Right kidney (tissue), 9 donors: ENCODE measurements around the gene ACER3.
"Not testable (repeated sequence)": the region's sequence is repeated elsewhere in the genome, so short reads cannot be mapped to it uniquely, and the experiment has no call there.

Source experiments
- DNase-seq: peaks from one replicate; pipeline ENCODE4 v3.0.0-alpha.2; 2016
- long read RNA-seq, 8 donors: transcript quantifications; one replicate each; lab custom pipeline, GENCODE V29; 2026

ACER3 gene
- long read RNA-seq, donor 1, full-length matches to known transcripts: 2 of 2 reads
- long read RNA-seq, donor 1, partial matches to known transcripts: 0 of 2 reads
- long read RNA-seq, donor 1, other reads (novel, unspliced or antisense): 0 of 2 reads
- long read RNA-seq, donor 2, full-length matches to known transcripts: 3 of 3 reads
- long read RNA-seq, donor 2, partial matches to known transcripts: 0 of 3 reads
- long read RNA-seq, donor 2, other reads (novel, unspliced or antisense): 0 of 3 reads
- long read RNA-seq, donor 3, full-length matches to known transcripts: 3 of 3 reads
- long read RNA-seq, donor 3, partial matches to known transcripts: 0 of 3 reads
- long read RNA-seq, donor 3, other reads (novel, unspliced or antisense): 0 of 3 reads
- long read RNA-seq, donor 4, full-length matches to known transcripts: 4 of 10 reads
- long read RNA-seq, donor 4, partial matches to known transcripts: 6 of 10 reads
- long read RNA-seq, donor 4, other reads (novel, unspliced or antisense): 0 of 10 reads
- long read RNA-seq, donor 5, full-length matches to known transcripts: 4 of 4 reads
- long read RNA-seq, donor 5, partial matches to known transcripts: 0 of 4 reads
- long read RNA-seq, donor 5, other reads (novel, unspliced or antisense): 0 of 4 reads
- long read RNA-seq, donor 6, full-length matches to known transcripts: 3 of 9 reads
- long read RNA-seq, donor 6, partial matches to known transcripts: 6 of 9 reads
- long read RNA-seq, donor 6, other reads (novel, unspliced or antisense): 0 of 9 reads
- long read RNA-seq, donor 7, full-length matches to known transcripts: 5 of 5 reads
- long read RNA-seq, donor 7, partial matches to known transcripts: 0 of 5 reads
- long read RNA-seq, donor 7, other reads (novel, unspliced or antisense): 0 of 5 reads
- long read RNA-seq, donor 8, full-length matches to known transcripts: 1 of 1 reads
- long read RNA-seq, donor 8, partial matches to known transcripts: 0 of 1 reads
- long read RNA-seq, donor 8, other reads (novel, unspliced or antisense): 0 of 1 reads

GRCh38 chr11:76860539-76861475 lies at the start of gene ACER3:
Gene ACER3, plus strand, starts transcription at chr11:76860918. Its CDS starts 59 bp downstream, at chr11:76860977.
- DNase-seq: peak; percentile 95

DNA sequence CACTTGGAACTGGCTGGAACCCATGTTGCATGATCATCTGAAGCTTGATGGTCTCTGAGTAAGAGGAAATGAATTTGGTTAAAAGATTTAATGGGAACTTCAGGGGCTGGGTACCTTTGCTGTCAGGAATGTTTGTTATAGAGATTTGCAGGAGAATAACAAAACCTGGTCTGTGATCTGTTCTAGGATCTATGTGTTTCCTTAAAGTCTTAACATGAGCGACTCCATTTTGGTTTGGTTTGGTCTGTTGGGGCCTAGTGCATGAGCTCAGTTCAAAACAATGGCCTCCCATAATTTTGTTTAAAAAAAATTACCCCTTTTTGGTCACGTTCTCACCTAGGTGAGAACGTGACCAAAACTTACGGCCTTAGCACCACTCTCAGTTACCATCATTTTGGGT lies 49.5 kb upstream of the ACER3 start:
- no peak for DNase-seq

DNA sequence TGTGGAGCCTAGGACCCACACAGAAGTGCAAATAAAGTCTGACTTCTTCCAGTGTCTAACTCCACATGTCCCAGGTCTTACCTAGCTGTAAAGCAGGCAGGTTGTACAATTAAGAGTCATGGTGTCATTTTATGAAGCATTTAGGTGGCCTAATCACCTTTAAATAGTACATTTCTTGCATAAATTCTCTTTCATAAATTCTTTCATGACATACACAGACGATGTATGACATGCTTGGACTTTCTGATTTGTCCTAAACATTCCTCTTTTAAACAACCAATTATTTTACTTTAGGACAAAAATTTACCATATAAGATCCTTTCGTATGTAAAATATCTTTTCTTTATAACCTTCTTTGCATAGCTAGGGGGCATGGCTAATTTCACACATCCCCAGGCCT lies 46.3 kb upstream of the ACER3 start:
- DNase-seq: no peak

DNA sequence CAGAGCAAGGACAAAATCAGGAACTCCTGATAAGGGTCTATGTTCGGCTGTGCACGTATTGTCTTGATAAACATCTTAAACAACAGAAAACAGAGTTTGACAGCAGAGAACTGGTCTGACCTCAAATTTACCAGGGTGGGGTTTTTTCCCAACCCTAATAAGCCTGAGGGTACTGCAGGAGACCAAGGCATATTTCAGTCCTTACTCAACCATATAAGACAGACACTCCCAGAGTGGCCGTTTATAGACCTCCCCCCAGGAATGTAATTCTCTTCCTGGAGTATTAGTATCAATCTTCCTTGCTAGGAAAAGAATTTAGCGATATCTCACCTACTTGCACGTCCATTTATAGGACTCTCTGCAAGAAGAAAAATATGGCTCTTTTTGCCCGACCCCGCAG lies 45.0 kb upstream of the ACER3 start:
- not testable (repeated sequence) for DNase-seq

- no peak for DNase-seq
Observed at GRCh38 chr11:76820184-76820566, 40.5 kb upstream of the ACER3 start.

GRCh38 chr11:76821396-76821795 lies 39.3 kb upstream of the ACER3 start:
- DNase-seq: not testable (repeated sequence)

- DNase-seq: no peak
Observed at GRCh38 chr11:76822406-76822805, 38.3 kb upstream of the ACER3 start.

- DNase-seq: peak; percentile 37
Observed at GRCh38 chr11:76823481-76824028, 37.2 kb upstream of the ACER3 start.

- DNase-seq: no peak
Observed at GRCh38 chr11:76824083-76824939, 36.4 kb upstream of the ACER3 start.

- no peak for DNase-seq
Observed at GRCh38 chr11:76824980-76825725, 35.6 kb upstream of the ACER3 start.

DNA sequence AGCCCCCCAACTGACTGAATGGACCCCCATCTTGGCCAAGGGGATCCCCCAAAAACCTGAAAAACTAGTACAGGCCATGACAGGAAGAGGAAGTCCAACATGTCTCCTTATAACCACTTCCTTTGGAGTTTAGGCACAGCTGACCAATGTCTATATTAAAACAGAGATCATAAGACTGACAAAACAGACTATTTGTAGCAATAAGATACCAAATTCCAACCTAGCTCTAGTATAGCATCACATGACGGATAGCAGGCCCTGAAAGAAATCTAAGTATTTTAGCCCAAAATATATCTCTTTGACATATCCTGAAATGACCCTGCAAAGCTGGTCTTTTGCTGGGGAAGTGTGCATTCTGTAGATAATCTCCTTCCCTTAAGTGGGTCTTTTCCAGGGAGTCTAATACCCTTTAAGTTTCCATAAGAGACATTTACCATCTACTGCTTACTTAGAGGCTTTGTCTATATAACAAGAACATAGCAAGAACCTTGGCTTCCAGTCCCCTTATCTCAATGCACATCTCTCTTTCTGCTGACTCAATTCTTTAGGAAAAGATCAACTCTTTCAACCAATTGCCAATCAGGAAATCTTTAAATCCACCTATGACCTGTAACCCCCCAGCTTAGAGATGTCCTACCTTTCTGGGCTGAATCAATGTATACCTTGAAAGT lies 34.9 kb upstream of the ACER3 start:
- DNase-seq: no peak

- not testable (repeated sequence) for DNase-seq
Observed at GRCh38 chr11:76826508-76826907, 34.2 kb upstream of the ACER3 start.

- not testable (repeated sequence) for DNase-seq
Observed at GRCh38 chr11:76827005-76827404, 33.7 kb upstream of the ACER3 start.

- DNase-seq: no peak
Observed at GRCh38 chr11:76830639-76831327, 29.9 kb upstream of the ACER3 start.

DNA sequence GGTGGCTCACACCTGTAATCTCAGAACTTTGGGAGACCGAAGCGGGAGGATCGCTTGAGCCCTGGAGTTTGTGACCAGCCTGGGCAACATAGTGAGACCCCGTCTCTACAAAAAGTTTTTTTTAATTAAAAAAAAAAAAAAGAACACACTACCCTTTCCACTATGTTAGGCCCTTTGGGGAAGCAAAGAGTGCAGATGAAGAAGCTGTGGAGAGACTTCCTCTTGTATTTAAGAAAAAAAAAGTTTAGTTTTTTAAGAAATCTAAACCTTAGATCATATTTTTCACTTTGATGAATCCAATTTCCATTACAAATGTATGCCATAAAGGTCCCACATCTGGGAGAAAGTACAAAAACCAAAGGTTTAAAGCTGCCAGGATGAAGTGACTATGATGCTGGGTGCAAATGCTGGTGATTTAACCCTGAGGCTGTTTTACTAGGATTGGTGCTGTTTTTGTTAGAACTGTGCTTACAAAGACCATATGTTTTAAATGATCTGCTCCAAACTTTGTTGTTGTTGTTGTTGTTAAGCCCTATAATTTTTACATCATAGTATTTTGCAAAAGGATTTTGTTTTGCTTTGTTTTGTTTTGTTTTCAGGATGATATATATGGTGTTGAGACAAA lies 28.9 kb upstream of the ACER3 start:
- DNase-seq: no peak

DNA sequence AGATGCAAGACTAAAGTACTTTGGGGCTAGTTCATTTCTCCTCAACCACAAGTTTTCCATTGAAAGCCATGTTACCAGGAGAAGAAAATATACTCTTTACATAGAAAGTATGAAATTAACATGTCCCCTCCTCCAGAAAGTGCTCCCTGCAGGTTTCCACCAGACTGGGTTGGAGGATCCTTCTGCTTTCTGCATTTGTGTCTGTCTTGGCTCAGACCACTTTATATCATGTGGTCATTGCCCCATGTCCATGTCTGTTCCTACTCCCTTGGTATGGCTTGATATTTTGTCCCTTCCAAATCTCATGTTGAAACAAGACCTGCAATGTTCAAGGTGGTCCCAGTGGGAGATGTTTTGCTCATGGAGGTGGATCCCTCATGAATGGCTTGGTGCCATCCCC lies 28.4 kb upstream of the ACER3 start:
- no peak for DNase-seq

GRCh38 chr11:76834151-76834550 lies 26.6 kb upstream of the ACER3 start:
- no peak for DNase-seq

DNA sequence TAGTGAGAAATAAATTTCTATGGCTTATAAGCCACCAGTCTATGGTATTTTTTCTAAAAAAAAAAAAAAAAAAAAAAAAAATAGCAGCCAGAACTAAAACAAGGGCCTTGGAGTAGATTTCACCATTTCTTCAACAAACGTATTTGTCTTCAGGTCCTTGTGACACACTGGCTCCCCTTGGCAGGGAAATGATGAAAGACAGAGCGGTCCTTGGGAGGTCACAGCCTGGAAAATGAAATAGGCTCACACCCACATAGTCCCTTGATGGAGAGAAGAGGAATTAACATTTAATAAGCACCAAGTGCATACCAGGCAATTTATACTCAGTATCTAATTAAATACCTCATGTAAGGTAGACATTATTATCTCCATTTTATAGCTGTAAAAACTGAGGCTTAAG lies 25.7 kb upstream of the ACER3 start:
- DNase-seq: no peak
